Transverse colon (tissue), 4 donors: Measurements from ENCODE around the gene LRP5.

Experiments used
- POLR2A ChIP-seq: fragments of 450-650 bp; IDR thresholded peaks from one replicate; pipeline ENCODE4 v1.6.1; 2016; ENCODE audit warnings: antibody characterized with exemption, mild to moderate bottlenecking, moderate library complexity
- POLR2AphosphoS5 ChIP-seq, 3 donors: sonication (generic); formaldehyde crosslinking; IDR thresholded peaks; one replicate each; pipeline ENCODE4 v1.6.1; 2016; ENCODE audit warnings: antibody characterized with exemption in 3 of 3
- TF ChIP-seq, protein P1 (sequence below), 5 experiments: fragments of 200-600 bp in 3 of 5; fragments of 450-650 bp in 2 of 5; sonication (generic) in 3 of 5; IDR thresholded peaks; 1 replicate in 2 of 5; 2 replicates in 3 of 5; pipeline ENCODE4 v1.5.1; 2016 to 2017; ENCODE audit warnings: antibody characterized with exemption in 5 of 5, inconsistent platforms in 3 of 5, mild to moderate bottlenecking in 2 of 5, moderate library complexity in 1 of 5

DNA sequence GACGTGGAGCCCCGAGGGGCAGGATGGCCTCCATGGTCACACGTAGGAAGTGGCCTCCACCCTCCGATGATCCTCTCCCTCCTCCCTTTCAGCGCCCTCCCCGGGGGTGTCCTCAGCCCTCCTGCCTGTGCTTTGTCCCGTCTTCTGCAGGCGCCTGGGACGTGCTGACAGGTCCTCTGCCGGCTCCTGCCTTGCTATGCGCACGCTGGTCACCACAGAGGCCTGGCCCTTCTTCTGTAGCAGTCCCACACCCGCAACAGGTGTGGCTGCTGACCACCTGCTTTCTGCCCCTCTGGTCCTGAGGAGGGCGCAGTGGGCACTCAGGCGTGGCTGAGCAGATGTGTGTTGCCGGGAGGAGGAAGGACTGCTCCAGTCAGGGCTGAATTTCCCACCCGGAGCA is 120.5 kb downstream of the LRP5 start:
- TF ChIP-seq POLR2AphosphoS5 (IDR thresholded peaks at IDR 0.05): no peak
- TF ChIP-seq, protein P1, sequence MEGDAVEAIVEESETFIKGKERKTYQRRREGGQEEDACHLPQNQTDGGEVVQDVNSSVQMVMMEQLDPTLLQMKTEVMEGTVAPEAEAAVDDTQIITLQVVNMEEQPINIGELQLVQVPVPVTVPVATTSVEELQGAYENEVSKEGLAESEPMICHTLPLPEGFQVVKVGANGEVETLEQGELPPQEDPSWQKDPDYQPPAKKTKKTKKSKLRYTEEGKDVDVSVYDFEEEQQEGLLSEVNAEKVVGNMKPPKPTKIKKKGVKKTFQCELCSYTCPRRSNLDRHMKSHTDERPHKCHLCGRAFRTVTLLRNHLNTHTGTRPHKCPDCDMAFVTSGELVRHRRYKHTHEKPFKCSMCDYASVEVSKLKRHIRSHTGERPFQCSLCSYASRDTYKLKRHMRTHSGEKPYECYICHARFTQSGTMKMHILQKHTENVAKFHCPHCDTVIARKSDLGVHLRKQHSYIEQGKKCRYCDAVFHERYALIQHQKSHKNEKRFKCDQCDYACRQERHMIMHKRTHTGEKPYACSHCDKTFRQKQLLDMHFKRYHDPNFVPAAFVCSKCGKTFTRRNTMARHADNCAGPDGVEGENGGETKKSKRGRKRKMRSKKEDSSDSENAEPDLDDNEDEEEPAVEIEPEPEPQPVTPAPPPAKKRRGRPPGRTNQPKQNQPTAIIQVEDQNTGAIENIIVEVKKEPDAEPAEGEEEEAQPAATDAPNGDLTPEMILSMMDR (IDR thresholded peaks at IDR 0.05): no peak
- TF ChIP-seq POLR2A: no peak
